Lower leg skin (tissue), 3 donors: Measurements from ENCODE around the gene TENM4.

Experiments used
- CTCF ChIP-seq, 3 donors: fragments of 450-650 bp; IDR thresholded peaks; one replicate each; pipeline ENCODE4 v1.5.1; 2016; ENCODE audit warnings: antibody characterized with exemption in 3 of 3, mild to moderate bottlenecking in 3 of 3, moderate library complexity in 2 of 3
- POLR2A ChIP-seq, 2 donors: fragments of 450-650 bp; IDR thresholded peaks; one replicate each; pipeline ENCODE4 v1.6.1; 2016 to 2017; ENCODE audit warnings: antibody characterized with exemption in 2 of 2, mild to moderate bottlenecking in 1 of 2, moderate library complexity in 1 of 2

DNA sequence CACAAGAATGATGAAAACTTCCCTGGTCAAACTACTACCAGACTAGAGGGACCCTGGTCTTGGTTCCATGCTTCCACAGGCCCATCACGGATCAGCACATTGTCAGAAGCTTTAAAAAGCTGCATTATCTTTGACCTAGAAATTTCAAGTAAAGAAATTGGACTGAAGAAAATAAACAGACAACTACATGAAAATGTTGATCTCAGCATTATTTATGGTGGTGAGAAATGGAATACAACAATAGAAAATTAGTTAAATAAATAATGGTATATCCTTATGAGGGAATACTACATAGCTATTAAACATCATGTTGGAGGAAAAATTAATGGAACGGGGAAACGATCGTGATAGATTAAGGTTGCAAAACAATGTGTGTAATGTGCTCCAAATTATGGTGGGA is 13.7 kb downstream of the TENM4 start:
- TF ChIP-seq CTCF (IDR thresholded peaks at IDR 0.05) (no peak), POLR2A (IDR thresholded peaks at IDR 0.05) (no peak)
